ENCODE results near the gene DIO1. TPM values are rescaled to one million over a fixed set of nuclear protein-coding genes. Genes with fewer than 3 reads are reported as not detected.

The DIO1 gene
- total RNA-seq, 1 donor from 2014 or later, result not detected

DNA sequence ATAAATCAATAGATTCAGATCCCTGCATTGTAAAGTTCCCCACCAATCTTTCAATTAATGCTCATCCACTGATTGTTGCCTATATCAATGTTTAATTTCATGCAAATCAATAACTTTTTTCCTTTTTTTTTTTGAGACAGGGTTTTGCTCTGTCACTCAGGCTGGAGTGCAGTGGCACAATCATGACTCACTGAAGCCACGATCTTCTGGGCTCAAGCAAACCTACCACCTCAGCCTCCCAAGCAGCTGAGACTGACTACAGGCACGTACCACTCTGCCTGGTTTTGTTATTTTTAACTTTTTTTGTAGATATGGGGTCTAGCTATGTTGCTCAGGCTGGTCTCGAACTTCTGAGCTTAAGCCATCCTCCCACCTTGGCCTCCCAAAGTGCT, 25.7 kb downstream of the DIO1 start:
- no peak overlapping the region for H3K4me3 Mint-ChIP-seq (ENCODE audit: unreplicated experiment)
- no peaks in the 10 kb centered on the region for H3K9me3 Mint-ChIP-seq (ENCODE audit: low read depth)
- peak overlapping the region; percentile 69 for H3K27ac Mint-ChIP-seq (ENCODE audit: unreplicated experiment)
- TF ChIP-seq, protein P1, sequence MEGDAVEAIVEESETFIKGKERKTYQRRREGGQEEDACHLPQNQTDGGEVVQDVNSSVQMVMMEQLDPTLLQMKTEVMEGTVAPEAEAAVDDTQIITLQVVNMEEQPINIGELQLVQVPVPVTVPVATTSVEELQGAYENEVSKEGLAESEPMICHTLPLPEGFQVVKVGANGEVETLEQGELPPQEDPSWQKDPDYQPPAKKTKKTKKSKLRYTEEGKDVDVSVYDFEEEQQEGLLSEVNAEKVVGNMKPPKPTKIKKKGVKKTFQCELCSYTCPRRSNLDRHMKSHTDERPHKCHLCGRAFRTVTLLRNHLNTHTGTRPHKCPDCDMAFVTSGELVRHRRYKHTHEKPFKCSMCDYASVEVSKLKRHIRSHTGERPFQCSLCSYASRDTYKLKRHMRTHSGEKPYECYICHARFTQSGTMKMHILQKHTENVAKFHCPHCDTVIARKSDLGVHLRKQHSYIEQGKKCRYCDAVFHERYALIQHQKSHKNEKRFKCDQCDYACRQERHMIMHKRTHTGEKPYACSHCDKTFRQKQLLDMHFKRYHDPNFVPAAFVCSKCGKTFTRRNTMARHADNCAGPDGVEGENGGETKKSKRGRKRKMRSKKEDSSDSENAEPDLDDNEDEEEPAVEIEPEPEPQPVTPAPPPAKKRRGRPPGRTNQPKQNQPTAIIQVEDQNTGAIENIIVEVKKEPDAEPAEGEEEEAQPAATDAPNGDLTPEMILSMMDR (IDR thresholded peaks at IDR 0.05), result no peak
- peaks cover 9% of the 10 kb centered on the region for H3K4me1 Mint-ChIP-seq (ENCODE audit: low read depth)
- H3K36me3 Mint-ChIP-seq (ENCODE audit: low read depth), result peaks cover 14% of the 10 kb centered on the region
- no peaks in the 10 kb centered on the region for H3K27me3 Mint-ChIP-seq (ENCODE audit: low read depth)
- no peak for DNase-seq (ENCODE audit: low spot score)

DNA sequence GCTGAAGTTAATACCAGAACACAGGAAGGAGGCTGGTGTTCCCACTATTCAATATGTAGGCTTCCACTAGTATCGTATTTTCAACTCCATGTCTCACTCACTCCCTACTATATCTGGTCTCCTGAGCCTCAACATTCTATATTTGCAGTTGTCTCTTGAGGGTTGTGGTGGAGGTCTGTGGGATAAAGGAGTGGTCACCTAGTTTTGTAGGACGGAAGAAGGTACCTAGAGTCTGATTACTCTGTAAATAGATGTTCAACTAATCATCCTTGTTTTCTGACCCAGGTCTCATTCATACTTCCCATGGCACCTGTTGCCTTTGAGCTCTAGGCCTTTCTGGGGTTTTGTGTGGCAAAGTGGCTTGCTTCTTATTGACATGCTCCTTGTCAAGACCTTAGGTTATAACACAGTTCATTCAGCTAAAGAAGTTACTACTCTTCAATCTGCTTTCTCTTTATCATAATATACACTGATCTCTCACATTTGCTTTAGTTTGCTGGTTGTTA, 33.4 kb downstream of the DIO1 start:
- H3K4me3 Mint-ChIP-seq (ENCODE audit: unreplicated experiment), result no peak overlapping the region
- H3K27me3 Mint-ChIP-seq (ENCODE audit: low read depth), result no peaks in the 10 kb centered on the region
- no peak for DNase-seq (ENCODE audit: low spot score)
- no peak overlapping the region for H3K27ac Mint-ChIP-seq (ENCODE audit: unreplicated experiment)
- TF ChIP-seq, protein P1 (IDR thresholded peaks at IDR 0.05), result no peak
- H3K4me1 Mint-ChIP-seq (ENCODE audit: low read depth), result peaks cover 10% of the 10 kb centered on the region
- no peaks in the 10 kb centered on the region for H3K9me3 Mint-ChIP-seq (ENCODE audit: low read depth)
- H3K36me3 Mint-ChIP-seq (ENCODE audit: low read depth), result peaks cover 16% of the 10 kb centered on the region

DNA sequence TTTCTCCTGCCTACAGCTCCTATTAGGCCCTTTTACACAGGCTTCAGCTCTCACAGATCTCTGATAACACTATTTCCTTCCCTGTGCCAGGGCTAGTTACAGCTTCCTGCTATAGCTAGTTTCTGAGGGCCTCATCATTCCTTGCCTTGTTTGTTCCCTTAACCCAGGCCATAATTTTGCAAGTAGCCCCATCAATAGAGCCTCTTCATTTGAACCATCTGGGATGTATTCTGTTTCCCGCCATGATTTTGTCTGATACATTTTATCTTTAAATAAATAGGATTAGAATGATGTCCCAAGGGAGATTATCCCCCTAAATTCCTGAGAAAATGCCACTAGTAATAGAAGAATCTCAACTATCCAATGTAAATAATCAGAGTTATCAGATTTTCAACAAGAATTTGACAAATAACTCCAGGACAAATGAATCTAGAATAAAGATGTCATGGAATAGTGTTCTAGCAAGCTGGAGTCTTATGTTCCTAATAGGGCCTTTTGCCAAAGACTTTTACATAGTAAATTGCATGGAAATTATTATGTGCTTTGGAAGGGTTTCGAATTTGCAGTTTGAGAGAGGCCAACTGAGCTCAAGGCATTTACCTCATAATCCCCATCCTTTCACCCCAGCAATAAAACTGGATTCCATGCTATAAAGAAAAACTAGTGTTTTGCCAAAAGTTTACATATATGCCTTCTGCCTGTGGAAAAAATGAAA, 35.4 kb downstream of the DIO1 start:
- peaks cover 4% of the 10 kb centered on the region for H3K9me3 Mint-ChIP-seq (ENCODE audit: low read depth)
- no peak for DNase-seq (ENCODE audit: low spot score)
- TF ChIP-seq, protein P1 (IDR thresholded peaks at IDR 0.05), result no peak
- H3K27me3 Mint-ChIP-seq (ENCODE audit: low read depth), result no peaks in the 10 kb centered on the region
- peaks cover 10% of the 10 kb centered on the region for H3K4me1 Mint-ChIP-seq (ENCODE audit: low read depth)
- H3K36me3 Mint-ChIP-seq (ENCODE audit: low read depth), result peaks cover 21% of the 10 kb centered on the region
- peak overlapping the region; percentile 58 for H3K27ac Mint-ChIP-seq (ENCODE audit: unreplicated experiment)
- no peak overlapping the region for H3K4me3 Mint-ChIP-seq (ENCODE audit: unreplicated experiment)

DNA sequence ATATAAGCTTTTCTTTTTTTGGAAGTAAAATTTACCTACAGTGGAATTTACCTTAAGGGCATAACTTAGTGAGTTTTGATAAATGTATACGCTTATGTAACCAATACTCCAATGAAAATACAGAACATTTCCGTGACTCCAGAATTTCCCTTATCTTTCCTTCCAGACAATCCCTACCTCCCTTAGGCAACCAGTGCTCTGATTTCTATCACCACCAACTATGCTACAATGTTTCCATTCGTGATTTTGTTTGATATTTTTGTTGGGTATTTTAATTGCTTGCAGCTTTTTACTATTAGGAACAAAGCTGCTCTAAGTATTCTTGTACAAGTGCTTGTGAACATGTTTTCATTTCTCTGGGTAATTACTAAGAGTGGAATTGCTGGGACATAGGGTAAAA, 36.9 kb downstream of the DIO1 start:
- Mint-ChIP-seq H3K9me3 (ENCODE audit: low read depth) (peaks cover 4% of the 10 kb centered on the region), H3K27ac (ENCODE audit: unreplicated experiment) (no peak overlapping the region), H3K4me1 (ENCODE audit: low read depth) (peaks cover 10% of the 10 kb centered on the region), H3K4me3 (ENCODE audit: unreplicated experiment) (no peak overlapping the region), H3K27me3 (ENCODE audit: low read depth) (no peaks in the 10 kb centered on the region), H3K36me3 (ENCODE audit: low read depth) (peaks cover 27% of the 10 kb centered on the region)
- no peak for DNase-seq (ENCODE audit: low spot score)
- TF ChIP-seq, protein P1 (IDR thresholded peaks at IDR 0.05), result no peak

DNA sequence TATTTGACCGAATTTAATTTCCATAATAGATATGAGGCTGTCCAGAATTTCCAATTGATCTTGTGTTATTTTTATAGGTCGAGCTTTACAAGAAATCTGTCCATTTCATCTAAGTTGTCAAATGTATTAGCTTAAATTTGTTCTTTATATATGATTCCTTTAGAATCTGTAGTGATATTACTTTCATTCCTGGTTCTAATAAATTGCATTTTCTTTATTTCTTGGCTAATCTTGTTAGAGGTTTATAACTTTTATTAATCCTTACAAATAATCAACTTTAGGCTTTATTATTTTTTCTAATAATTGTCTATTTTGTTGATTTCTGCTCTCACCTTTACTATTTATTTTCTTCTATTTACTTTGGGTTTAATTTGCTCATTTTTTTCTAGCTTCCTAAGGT, 37.5 kb downstream of the DIO1 start:
- H3K36me3 Mint-ChIP-seq (ENCODE audit: low read depth), result peaks cover 27% of the 10 kb centered on the region
- peaks cover 11% of the 10 kb centered on the region for H3K4me1 Mint-ChIP-seq (ENCODE audit: low read depth)
- DNase-seq (ENCODE audit: low spot score), result no peak
- H3K9me3 Mint-ChIP-seq (ENCODE audit: low read depth), result peaks cover 4% of the 10 kb centered on the region
- H3K27ac Mint-ChIP-seq (ENCODE audit: unreplicated experiment), result no peak overlapping the region
- TF ChIP-seq, protein P1 (IDR thresholded peaks at IDR 0.05), result no peak
- H3K27me3 Mint-ChIP-seq (ENCODE audit: low read depth), result no peaks in the 10 kb centered on the region
- H3K4me3 Mint-ChIP-seq (ENCODE audit: unreplicated experiment), result no peak overlapping the region
